ENCODE data around the gene DUS1L.

DNA sequence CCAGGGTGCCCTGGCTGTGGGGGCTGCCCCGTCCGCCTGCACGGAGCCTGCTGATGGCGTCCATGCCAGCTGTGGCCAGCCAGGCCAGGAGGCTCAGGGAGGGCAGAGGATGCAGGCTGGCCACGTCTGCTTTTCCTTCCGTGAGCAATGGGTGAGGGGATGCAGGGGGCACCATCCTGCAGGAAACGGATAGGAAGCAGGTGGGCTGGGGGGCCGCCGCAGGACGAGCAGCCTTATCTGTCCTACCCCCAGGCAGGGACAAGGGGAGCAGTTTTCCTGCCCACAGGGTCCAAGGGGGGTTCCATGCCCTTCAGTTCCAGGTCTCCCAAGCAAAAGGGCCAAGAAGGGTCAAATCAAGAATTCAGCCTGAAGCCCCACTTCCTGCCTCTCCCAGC lies 6.8 kb downstream of the DUS1L start:
- TF ChIP-seq CTCF (conservative IDR thresholded peaks at IDR 0.05), result no peak
- no peak for TF ChIP-seq ZFX (IDR thresholded peaks at IDR 0.05)
